ENCODE measurements around the gene CALML5. TPM values are rescaled to one million over a fixed set of nuclear protein-coding genes. Genes with fewer than 3 reads are reported as not detected.

CALML5 gene
- total RNA-seq, 2 experiments from 2014 or later = not detected

GRCh38 chr10:5490698-5491464 is 8.5 kb downstream of the CALML5 start:
- peaks cover 9% of the 10 kb centered on the region for H3K9me3 Mint-ChIP-seq (ENCODE audit: insufficient read depth)
- DNase-seq (no peak), ATAC-seq (no peak)
- no peaks in the 10 kb centered on the region for H3K4me1 Mint-ChIP-seq (ENCODE audit: low read depth)
- ChIA-PET POLR2A (no interaction called here), CTCF (interaction anchor here (1.2 kb wide), 1 partner anchor 132 kb away, joined by 3 read pairs; no protein-coding TSS in a partner anchor)
- H3K27ac Mint-ChIP-seq = no peak overlapping the region
- no peak overlapping the region for H3K4me3 Mint-ChIP-seq
- no peaks in the 10 kb centered on the region for H3K27me3 Mint-ChIP-seq (ENCODE audit: low read depth)
- H3K36me3 Mint-ChIP-seq (ENCODE audit: low read depth) = no peaks in the 10 kb centered on the region

GRCh38 chr10:5490032-5490431 is 9.3 kb downstream of the CALML5 start:
- no peak overlapping the region for H3K27ac Mint-ChIP-seq
- H3K36me3 Mint-ChIP-seq (ENCODE audit: low read depth) = no peaks in the 10 kb centered on the region
- peaks cover 9% of the 10 kb centered on the region for H3K9me3 Mint-ChIP-seq (ENCODE audit: insufficient read depth)
- ATAC-seq (no peak), DNase-seq (no peak)
- ChIA-PET POLR2A (no interaction called here), CTCF (interaction anchor here (1.2 kb wide), 1 partner anchor 133 kb away, joined by 3 read pairs; no protein-coding TSS in a partner anchor)
- H3K4me1 Mint-ChIP-seq (ENCODE audit: low read depth) = no peaks in the 10 kb centered on the region
- no peak overlapping the region for H3K4me3 Mint-ChIP-seq
- H3K27me3 Mint-ChIP-seq (ENCODE audit: low read depth) = peaks cover under 1% of the 10 kb centered on the region

GRCh38 chr10:5488272-5489161 is 10.9 kb downstream of the CALML5 start:
- CTCF ChIA-PET = no interaction called here
- Mint-ChIP-seq H3K36me3 (ENCODE audit: low read depth) (no peaks in the 10 kb centered on the region), H3K4me1 (ENCODE audit: low read depth) (no peaks in the 10 kb centered on the region), H3K27me3 (ENCODE audit: low read depth) (peaks cover 2% of the 10 kb centered on the region), H3K27ac (no peak overlapping the region), H3K4me3 (no peak overlapping the region), H3K9me3 (ENCODE audit: insufficient read depth) (peaks cover 9% of the 10 kb centered on the region)
- no peak for ATAC-seq
- POLR2A ChIA-PET = no interaction called here
- no peak for DNase-seq

DNA sequence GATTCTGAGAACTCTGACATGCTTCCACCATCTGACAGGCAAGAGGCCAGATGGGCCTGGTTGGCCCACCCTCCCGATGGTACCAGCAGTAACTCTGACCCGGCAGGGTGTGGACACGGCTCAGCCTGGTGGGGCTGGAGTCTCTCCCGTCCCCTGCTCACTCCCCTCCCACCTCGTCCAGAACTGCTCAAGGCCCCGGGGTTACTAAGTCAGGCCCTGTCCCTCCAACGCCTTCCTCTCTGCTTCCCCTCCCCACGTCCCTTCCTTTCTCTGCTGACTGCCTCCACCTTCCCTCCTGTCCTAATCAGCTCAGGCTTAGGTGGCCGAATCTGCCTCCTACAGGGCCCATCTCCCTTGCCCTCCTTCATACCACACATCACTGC is 12.5 kb downstream of the CALML5 start:
- ATAC-seq (no peak), DNase-seq (no peak)
- Mint-ChIP-seq H3K36me3 (ENCODE audit: low read depth) (no peaks in the 10 kb centered on the region), H3K4me1 (ENCODE audit: low read depth) (no peaks in the 10 kb centered on the region), H3K27me3 (ENCODE audit: low read depth) (peaks cover 2% of the 10 kb centered on the region), H3K9me3 (ENCODE audit: insufficient read depth) (no peaks in the 10 kb centered on the region), H3K27ac (no peak overlapping the region), H3K4me3 (no peak overlapping the region)
- CTCF ChIA-PET = no interaction called here
- POLR2A ChIA-PET = no interaction called here

DNA sequence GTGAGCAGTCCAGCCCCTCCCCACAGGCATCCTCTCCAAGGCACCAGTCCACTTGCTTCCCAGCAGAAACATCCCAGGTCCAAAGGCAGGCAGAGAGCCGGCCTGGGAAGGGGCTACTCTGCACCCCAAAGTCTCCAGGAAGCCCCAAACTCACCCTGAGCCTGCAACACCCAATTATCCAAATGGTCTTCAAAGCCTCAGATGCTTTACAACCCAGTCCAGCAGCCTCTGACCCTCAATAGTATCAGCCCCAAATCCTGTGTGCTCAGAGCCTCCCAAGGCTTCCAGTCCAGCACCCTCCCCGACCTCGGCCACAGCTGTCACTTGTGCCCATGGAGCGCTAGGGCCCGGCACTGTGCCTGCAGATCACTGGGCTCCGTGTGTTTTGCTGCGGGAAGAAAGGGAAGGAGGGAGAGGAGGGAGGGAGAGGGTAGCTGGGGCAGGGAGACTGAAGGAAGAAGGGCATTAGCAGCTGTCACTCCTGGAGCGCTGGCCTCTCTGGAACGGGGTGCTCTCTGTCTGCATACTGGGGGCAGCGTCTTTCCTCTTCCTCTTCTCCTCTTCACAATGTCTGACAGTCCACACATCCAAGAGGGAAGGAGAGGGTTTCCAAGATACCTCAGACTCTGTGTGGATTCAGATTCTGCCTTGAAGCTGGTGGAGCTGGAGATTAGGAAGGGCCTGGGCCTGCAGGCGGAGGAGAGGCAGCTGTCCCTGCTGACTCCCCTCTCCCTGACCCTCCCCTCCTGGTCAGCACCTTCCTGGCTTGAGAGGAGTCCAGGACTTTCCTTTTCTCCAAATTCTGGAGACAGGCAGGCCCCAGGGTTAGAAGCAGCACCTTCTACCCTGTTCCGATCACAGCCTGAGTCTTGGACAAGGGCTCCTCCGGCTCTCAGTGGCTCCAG is 13.2 kb downstream of the CALML5 start:
- POLR2A ChIA-PET = no interaction called here

GRCh38 chr10:5485290-5485689 is 14.1 kb downstream of the CALML5 start:
- Mint-ChIP-seq H3K27me3 (ENCODE audit: low read depth) (peaks cover 2% of the 10 kb centered on the region), H3K4me3 (no peak overlapping the region), H3K36me3 (ENCODE audit: low read depth) (no peaks in the 10 kb centered on the region), H3K27ac (no peak overlapping the region), H3K4me1 (ENCODE audit: low read depth) (no peaks in the 10 kb centered on the region), H3K9me3 (ENCODE audit: insufficient read depth) (no peaks in the 10 kb centered on the region)
- DNase-seq (no peak), ATAC-seq (no peak)
- CTCF ChIA-PET = no interaction called here
- POLR2A ChIA-PET = no interaction called here

More for the DNA sequence above, 13.2 kb downstream of the CALML5 start:
- Mint-ChIP-seq H3K27ac (no peak overlapping the region), H3K4me3 (no peak overlapping the region), H3K4me1 (ENCODE audit: low read depth) (no peaks in the 10 kb centered on the region), H3K9me3 (ENCODE audit: insufficient read depth) (no peaks in the 10 kb centered on the region), H3K27me3 (ENCODE audit: low read depth) (peaks cover 2% of the 10 kb centered on the region), H3K36me3 (ENCODE audit: low read depth) (no peaks in the 10 kb centered on the region)
- no peak for ATAC-seq
- CTCF ChIA-PET = no interaction called here
- DNase-seq = no peak

GRCh38 chr10:5484205-5484604 is 15.2 kb downstream of the CALML5 start:
- H3K27me3 Mint-ChIP-seq (ENCODE audit: low read depth) = peaks cover 2% of the 10 kb centered on the region
- CTCF ChIA-PET = interaction anchor here (1.1 kb wide), 1 partner anchor 635 kb away, joined by 3 read pairs; no protein-coding TSS in a partner anchor
- no peak overlapping the region for H3K27ac Mint-ChIP-seq
- no peaks in the 10 kb centered on the region for H3K4me1 Mint-ChIP-seq (ENCODE audit: low read depth)
- no peaks in the 10 kb centered on the region for H3K9me3 Mint-ChIP-seq (ENCODE audit: insufficient read depth)
- H3K4me3 Mint-ChIP-seq = no peak overlapping the region
- no peak for ATAC-seq
- DNase-seq = no peak
- H3K36me3 Mint-ChIP-seq (ENCODE audit: low read depth) = no peaks in the 10 kb centered on the region
- POLR2A ChIA-PET = no interaction called here

GRCh38 chr10:5482016-5482415 is 17.4 kb downstream of the CALML5 start:
- Mint-ChIP-seq H3K4me3 (no peak overlapping the region), H3K36me3 (ENCODE audit: low read depth) (no peaks in the 10 kb centered on the region), H3K27me3 (ENCODE audit: low read depth) (peaks cover 2% of the 10 kb centered on the region), H3K4me1 (ENCODE audit: low read depth) (no peaks in the 10 kb centered on the region), H3K27ac (no peak overlapping the region), H3K9me3 (ENCODE audit: insufficient read depth) (no peaks in the 10 kb centered on the region)
- ChIA-PET CTCF (no interaction called here), POLR2A (no interaction called here)
- DNase-seq (no peak), ATAC-seq (no peak)

DNA sequence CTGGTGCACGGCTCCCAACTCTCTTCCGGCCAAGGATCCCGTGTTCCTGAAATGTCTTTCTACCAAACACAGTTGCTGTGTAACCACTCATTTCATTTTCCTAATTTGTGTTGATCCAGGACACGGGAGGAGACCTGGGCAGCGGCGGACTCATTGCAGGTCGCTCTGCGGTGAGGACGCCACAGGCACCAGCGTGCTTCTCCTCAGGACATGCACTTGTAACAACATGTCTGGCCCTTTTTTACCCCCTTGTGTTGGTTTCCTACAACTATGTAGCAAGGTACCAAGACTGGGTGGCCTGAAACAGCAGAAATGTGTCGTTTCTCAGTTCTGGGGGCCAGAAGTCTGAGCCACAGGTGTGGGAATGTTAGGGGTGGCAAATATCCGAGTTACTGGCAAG is 18.2 kb downstream of the CALML5 start:
- no peak overlapping the region for H3K27ac Mint-ChIP-seq
- CTCF ChIA-PET = no interaction called here

DNA sequence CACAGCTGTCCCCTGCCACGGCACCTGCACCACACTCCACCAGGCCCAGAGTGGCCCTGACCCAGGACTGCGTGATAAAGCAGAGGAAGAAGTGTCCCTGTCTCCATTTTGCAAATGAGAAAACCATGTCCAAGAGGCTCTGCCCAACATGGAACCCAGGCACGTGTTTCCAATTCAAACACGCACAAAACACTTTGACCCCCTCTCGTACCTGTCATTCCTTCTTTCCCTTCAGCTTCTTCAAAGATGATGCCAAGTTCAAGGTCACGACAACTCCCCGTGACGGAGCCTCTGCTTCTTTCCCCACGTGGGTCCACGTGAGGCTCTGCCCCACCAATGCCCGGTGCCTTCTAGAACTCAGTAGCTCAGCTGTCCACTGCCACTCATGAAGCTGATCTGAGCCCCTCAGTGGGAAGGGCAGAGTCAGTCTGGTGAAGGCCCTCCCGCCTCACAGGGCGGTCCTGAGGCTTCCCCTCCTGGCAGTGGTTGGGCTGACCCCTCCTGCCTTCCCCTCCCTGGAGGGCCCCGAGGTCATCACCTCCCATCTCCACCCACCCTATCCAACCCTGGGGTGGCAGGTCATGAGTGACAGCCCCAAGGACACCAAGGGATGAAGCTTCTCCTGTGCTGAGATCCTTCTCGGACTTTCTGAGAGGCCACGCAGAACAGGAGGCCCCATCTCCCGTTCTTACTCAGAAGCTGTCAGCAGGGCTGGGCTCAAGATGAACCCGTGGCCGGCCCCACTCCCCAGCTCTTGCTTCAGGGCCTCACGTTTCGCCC is 19.0 kb downstream of the CALML5 start:
- CTCF ChIA-PET = no interaction called here
- H3K36me3 Mint-ChIP-seq (ENCODE audit: low read depth) = no peaks in the 10 kb centered on the region
- no peaks in the 10 kb centered on the region for H3K4me1 Mint-ChIP-seq (ENCODE audit: low read depth)
- H3K27ac Mint-ChIP-seq = no peak overlapping the region
- ATAC-seq = no peak
- H3K9me3 Mint-ChIP-seq (ENCODE audit: insufficient read depth) = no peaks in the 10 kb centered on the region
- DNase-seq = no peak
- H3K27me3 Mint-ChIP-seq (ENCODE audit: low read depth) = peaks cover 2% of the 10 kb centered on the region
- H3K4me3 Mint-ChIP-seq = no peak overlapping the region
- POLR2A ChIA-PET = no interaction called here

More for the DNA sequence above, 18.2 kb downstream of the CALML5 start:
- H3K27me3 Mint-ChIP-seq (ENCODE audit: low read depth) = peaks cover 2% of the 10 kb centered on the region
- no peaks in the 10 kb centered on the region for H3K9me3 Mint-ChIP-seq (ENCODE audit: insufficient read depth)
- H3K4me3 Mint-ChIP-seq = no peak overlapping the region
- ATAC-seq (no peak), DNase-seq (no peak)
- no peaks in the 10 kb centered on the region for H3K36me3 Mint-ChIP-seq (ENCODE audit: low read depth)
- no peaks in the 10 kb centered on the region for H3K4me1 Mint-ChIP-seq (ENCODE audit: low read depth)
- POLR2A ChIA-PET = no interaction called here

GRCh38 chr10:5479481-5480161 is 19.7 kb downstream of the CALML5 start:
- no peaks in the 10 kb centered on the region for H3K27me3 Mint-ChIP-seq (ENCODE audit: low read depth)
- no peaks in the 10 kb centered on the region for H3K4me1 Mint-ChIP-seq (ENCODE audit: low read depth)
- no peaks in the 10 kb centered on the region for H3K36me3 Mint-ChIP-seq (ENCODE audit: low read depth)
- H3K9me3 Mint-ChIP-seq (ENCODE audit: insufficient read depth) = no peaks in the 10 kb centered on the region
- CTCF ChIA-PET = no interaction called here
- ATAC-seq (no peak), DNase-seq (no peak)
- H3K4me3 Mint-ChIP-seq = no peak overlapping the region
- POLR2A ChIA-PET = no interaction called here
- no peak overlapping the region for H3K27ac Mint-ChIP-seq
